OCI-LY7 (cell line): ENCODE results near the gene OSBPL3. TPM values are rescaled to one million over a fixed set of nuclear protein-coding genes. Genes with fewer than 3 reads are reported as not detected.
A peak's percentile ranks its signal among the peaks of the same experiment; 100 is the strongest.

Experiments used
- BruUV-seq: library from RNA; stranded (reverse); fragments of 400-500 nt; replicated peaks from 2 replicates; lab custom pipeline; 2021; lab: Mats Ljungman, UMichigan
- CTCF ChIA-PET: fragments of 300-600 bp; sonication (Branson Sonifier 250); formaldehyde crosslinking; loops from one replicate; lab custom pipeline; 2022; ENCODE audit warnings: antibody characterized with exemption; ENCODE audit not compliant: unreplicated experiment; lab: Charles Lee
- POLR2A ChIA-PET: fragments of 300-600 bp; sonication (Branson Sonifier 250); formaldehyde crosslinking; loops from one replicate; lab custom pipeline; 2022; ENCODE audit warnings: antibody characterized with exemption; lab: Charles Lee
- DNase-seq: peaks from one replicate; pipeline ENCODE4 v3.0.0-alpha.2; 2015; ENCODE audit warnings: low spot score
- H2AFZ ChIP-seq: fragments of 200-600 bp; sonication (generic), shearing (Covaris generic); 2 replicates; pipeline ENCODE4 v1.6.1; 2014; ENCODE audit warnings: mild to moderate bottlenecking, antibody characterized with exemption, low read length, moderate library complexity
- H3K27ac ChIP-seq: fragments of 200-600 bp; sonication (generic); 2 replicates; pipeline ENCODE4 v1.5.1; 2014; ENCODE audit warnings: mixed run types, low read depth, mild to moderate bottlenecking, moderate library complexity, low read length, inconsistent platforms; ENCODE audit not compliant: poor library complexity, severe bottlenecking
- H3K36me3 ChIP-seq: fragments of 200-600 bp; sonication (generic); 2 replicates; pipeline ENCODE4 v1.6.1; 2014; ENCODE audit warnings: mild to moderate bottlenecking, antibody characterized with exemption, low read length, moderate library complexity, mixed read lengths; ENCODE audit not compliant: insufficient read depth
- H3K4me1 ChIP-seq: fragments of 200-600 bp; sonication (generic); 2 replicates; pipeline ENCODE4 v1.5.1; 2014; ENCODE audit warnings: mild to moderate bottlenecking, low read length; ENCODE audit not compliant: insufficient read depth, poor library complexity, severe bottlenecking
- H3K4me2 ChIP-seq: fragments of 200-600 bp; sonication (generic); 2 replicates; pipeline ENCODE4 v1.6.1; 2014; ENCODE audit warnings: mild to moderate bottlenecking, low read length
- H3K4me3 ChIP-seq: fragments of 200-600 bp; sonication (generic); 2 replicates; pipeline ENCODE4 v1.5.1; 2014; ENCODE audit warnings: mild to moderate bottlenecking, low read depth, low read length; ENCODE audit not compliant: poor library complexity, severe bottlenecking
- H3K79me2 ChIP-seq: fragments of 200-600 bp; sonication (generic); 2 replicates; pipeline ENCODE4 v1.6.1; 2016; ENCODE audit warnings: low read depth, mild to moderate bottlenecking, low read length, moderate library complexity, mixed read lengths; ENCODE audit not compliant: insufficient read depth
- H3K9me2 ChIP-seq: fragments of 200-600 bp; sonication (generic); 2 replicates; pipeline ENCODE4 v1.6.1; 2016; ENCODE audit warnings: mild to moderate bottlenecking, low read length, mixed read lengths; ENCODE audit not compliant: insufficient read depth
- H3K9me3 ChIP-seq: fragments of 200-600 bp; sonication (generic); 2 replicates; pipeline ENCODE4 v1.6.1; 2014; ENCODE audit warnings: mild to moderate bottlenecking, mixed run types, low read length, mixed read lengths
- H4K20me1 ChIP-seq: fragments of 200-600 bp; sonication (generic); 2 replicates; pipeline ENCODE4 v1.6.1; 2014; ENCODE audit warnings: mild to moderate bottlenecking, antibody characterized with exemption, low read length, moderate library complexity, mixed read lengths; ENCODE audit not compliant: insufficient read depth
- EZH2phosphoT487 ChIP-seq: fragments of 200-600 bp; sonication (generic); IDR thresholded peaks from 2 replicates; pipeline ENCODE4 v1.6.1; 2018; ENCODE audit warnings: low read depth, borderline replicate concordance, mild to moderate bottlenecking, mixed run types, antibody characterized with exemption, low read length, moderate library complexity, mixed read lengths
- intact Hi-C: fragments of 100-400 bp; cut with micrococcal nuclease; formaldehyde crosslinking; loops from one replicate; pipeline ENCODE4 v1.10.0; 2022; ENCODE audit not compliant: unreplicated experiment
- total RNA-seq, 2 experiments: library from RNA; depleted of rRNA in 1 of 2; stranded (reverse); fragments of >200 nt in 1 of 2; shearing (Covaris generic) in 1 of 2; gene quantifications; 2 replicates each; pipeline ENCODE4 v1.2.3, GENCODE V29; 2014 to 2022
- TF ChIP-seq, protein P1 (sequence below): fragments of 200-600 bp; sonication (generic); conservative IDR thresholded peaks from 2 replicates; pipeline ENCODE4 v1.5.1; 2014; ENCODE audit warnings: mild to moderate bottlenecking, antibody characterized with exemption, low read length, moderate library complexity, mixed read lengths

OSBPL3 gene
- total RNA-seq, 2 experiments from 2014 or later = 28.7 to 79.9 TPM

DNA sequence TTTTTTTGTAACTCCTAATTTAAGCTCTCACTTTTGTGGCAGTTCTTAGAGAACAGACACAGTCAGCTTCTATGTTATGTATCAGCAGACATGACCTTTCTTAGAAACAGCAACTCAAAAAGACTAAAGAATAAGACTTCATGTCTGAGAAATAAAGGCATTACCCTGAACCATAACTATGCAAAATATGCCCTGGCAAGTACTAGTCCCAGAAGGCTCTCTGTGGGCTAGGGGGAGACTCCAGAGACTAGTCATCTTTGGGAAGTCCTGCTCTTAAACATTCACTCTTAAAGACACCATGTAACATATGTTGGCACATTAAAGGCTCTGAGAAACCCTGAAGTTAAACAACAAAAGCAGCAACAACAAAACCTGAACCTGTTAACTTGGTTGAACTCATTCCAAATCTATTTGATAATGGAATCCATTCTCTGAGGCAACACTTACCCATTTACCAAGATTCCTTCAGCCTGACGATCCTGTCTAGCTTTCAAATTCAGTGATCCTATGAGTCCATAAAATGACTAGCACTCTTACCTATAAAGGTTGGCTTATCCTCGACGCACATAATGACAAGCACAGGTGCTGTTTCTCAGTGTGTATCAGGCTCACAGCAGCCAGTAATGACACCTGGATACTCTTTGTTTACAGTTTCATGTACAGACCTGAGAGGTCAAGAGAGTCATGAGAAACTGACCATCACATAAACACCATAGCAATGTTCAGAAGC is 62.3 kb downstream of the OSBPL3 start:
- Histone ChIP-seq H3K9me3 (peaks cover 6% of the 10 kb centered on the region; the same call in 1 of the 2 replicates), H3K9me2 (no peaks in the 10 kb centered on the region), H3K27ac (no peak overlapping the region), H3K4me1 (peaks cover 86% of the 10 kb centered on the region), H4K20me1 (peaks cover 11% of the 10 kb centered on the region; the same call in 1 of the 2 replicates), H3K4me3 (no peak overlapping the region), H3K79me2 (peaks cover 94% of the 10 kb centered on the region), H3K36me3 (peaks cover 13% of the 10 kb centered on the region), H2AFZ (no peak overlapping the region), H3K4me2 (peak overlapping the region; percentile 50)
- ChIA-PET POLR2A (interaction anchor here (1.0 to 1.3 kb wide), 3 partner anchors 21 to 46 kb away, joined by 3 to 9 read pairs (median 3); no protein-coding TSS in a partner anchor), CTCF (interaction anchor here (1.5 kb wide), 1 partner anchor 22 kb away, joined by 3 read pairs; no protein-coding TSS in a partner anchor)
- no TSS peak for BruUV-seq
- intact Hi-C loops = no loop called here
- DNase-seq = no peak
- TF ChIP-seq EZH2phosphoT487 = no peak
- TF ChIP-seq, protein P1, sequence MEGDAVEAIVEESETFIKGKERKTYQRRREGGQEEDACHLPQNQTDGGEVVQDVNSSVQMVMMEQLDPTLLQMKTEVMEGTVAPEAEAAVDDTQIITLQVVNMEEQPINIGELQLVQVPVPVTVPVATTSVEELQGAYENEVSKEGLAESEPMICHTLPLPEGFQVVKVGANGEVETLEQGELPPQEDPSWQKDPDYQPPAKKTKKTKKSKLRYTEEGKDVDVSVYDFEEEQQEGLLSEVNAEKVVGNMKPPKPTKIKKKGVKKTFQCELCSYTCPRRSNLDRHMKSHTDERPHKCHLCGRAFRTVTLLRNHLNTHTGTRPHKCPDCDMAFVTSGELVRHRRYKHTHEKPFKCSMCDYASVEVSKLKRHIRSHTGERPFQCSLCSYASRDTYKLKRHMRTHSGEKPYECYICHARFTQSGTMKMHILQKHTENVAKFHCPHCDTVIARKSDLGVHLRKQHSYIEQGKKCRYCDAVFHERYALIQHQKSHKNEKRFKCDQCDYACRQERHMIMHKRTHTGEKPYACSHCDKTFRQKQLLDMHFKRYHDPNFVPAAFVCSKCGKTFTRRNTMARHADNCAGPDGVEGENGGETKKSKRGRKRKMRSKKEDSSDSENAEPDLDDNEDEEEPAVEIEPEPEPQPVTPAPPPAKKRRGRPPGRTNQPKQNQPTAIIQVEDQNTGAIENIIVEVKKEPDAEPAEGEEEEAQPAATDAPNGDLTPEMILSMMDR = no peak

DNA sequence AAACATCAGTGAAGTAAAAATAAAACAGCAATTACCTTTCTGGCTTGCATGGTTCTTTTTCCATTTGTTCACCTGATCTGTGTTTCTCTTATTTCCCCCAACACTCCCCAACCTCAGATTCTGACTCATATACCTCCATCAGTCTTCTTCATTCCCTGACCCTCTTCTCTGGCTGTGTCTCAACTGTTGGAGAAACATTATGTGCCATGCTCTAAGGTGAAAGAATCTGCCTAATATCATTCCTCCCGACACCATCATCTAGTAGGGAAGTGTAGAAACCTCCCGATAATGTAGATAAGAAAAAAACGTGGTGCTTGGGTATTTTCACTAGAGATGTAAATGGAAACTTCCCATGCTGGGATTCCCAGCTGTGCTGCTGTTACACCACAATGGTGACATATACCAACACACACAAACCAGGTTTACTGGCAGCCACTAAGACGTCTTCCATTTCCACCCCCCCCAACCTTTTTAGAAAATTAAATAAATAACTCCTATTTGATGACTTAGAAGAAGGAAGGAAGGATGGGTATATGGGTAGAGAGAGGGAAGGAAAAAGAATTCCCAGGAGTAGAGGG is 63.4 kb downstream of the OSBPL3 start:
- no peak overlapping the region for H2AFZ ChIP-seq
- no peak for TF ChIP-seq EZH2phosphoT487
- TF ChIP-seq, protein P1 = no peak
- peaks cover 13% of the 10 kb centered on the region for H3K36me3 ChIP-seq
- H3K4me2 ChIP-seq = peak overlapping the region; percentile 5; the same call in 1 of the 2 replicates
- no peak overlapping the region for H3K27ac ChIP-seq
- H3K9me2 ChIP-seq = no peaks in the 10 kb centered on the region
- POLR2A ChIA-PET = interaction anchor here (0.6 to 1.0 kb wide), 3 partner anchors 9 to 32 kb away, joined by 3 to 9 read pairs (median 3); no protein-coding TSS in a partner anchor
- peaks cover 6% of the 10 kb centered on the region; the same call in 1 of the 2 replicates for H3K9me3 ChIP-seq
- no peak overlapping the region for H3K4me3 ChIP-seq
- DNase-seq = no peak
- H3K79me2 ChIP-seq = peaks cover 96% of the 10 kb centered on the region
- H4K20me1 ChIP-seq = peaks cover 11% of the 10 kb centered on the region; the same call in 1 of the 2 replicates
- peaks cover 89% of the 10 kb centered on the region for H3K4me1 ChIP-seq
- BruUV-seq = no TSS peak
- intact Hi-C loops = no loop called here
- CTCF ChIA-PET = interaction anchor here (0.5 to 1.5 kb wide), 2 partner anchors 21 to 84 kb away, joined by 3 read pairs; no protein-coding TSS in a partner anchor
